IMR-90 (cell line): ENCODE measurements around the gene APOOL.

Source experiments
- BHLHE40 ChIP-seq: fragments of 150-350 bp; IDR thresholded peaks from 2 replicates; pipeline ENCODE4 v1.6.1; 2016; ENCODE audit warnings: mild to moderate bottlenecking, low read depth, low read length
- CEBPB ChIP-seq: IDR thresholded peaks from 2 replicates; pipeline ENCODE4 v1.6.1; 2012; ENCODE audit warnings: low read depth, low read length, improper control_type of control experiment
- CHD1 ChIP-seq: IDR thresholded peaks from 2 replicates; pipeline ENCODE4 v1.6.1; 2012; ENCODE audit warnings: low read depth, low read length, improper control_type of control experiment
- CTCF ChIP-seq: conservative IDR thresholded peaks from 2 replicates; pipeline ENCODE4 v1.5.1; 2012; ENCODE audit warnings: mild to moderate bottlenecking, low read depth, low read length, improper control_type of control experiment
- FOS ChIP-seq: fragments of 150-350 bp; IDR thresholded peaks from 2 replicates; pipeline ENCODE4 v1.6.1; 2016; ENCODE audit warnings: low read depth, low read length
- MAFK ChIP-seq: IDR thresholded peaks from 2 replicates; pipeline ENCODE4 v1.6.1; 2012; ENCODE audit warnings: low read depth, low read length, improper control_type of control experiment
- MXI1 ChIP-seq: IDR thresholded peaks from 2 replicates; pipeline ENCODE4 v1.6.1; 2012; ENCODE audit warnings: low read depth, mild to moderate bottlenecking, low read length, moderate library complexity, borderline replicate concordance
- NFE2L2 ChIP-seq: fragments of 150-350 bp; IDR thresholded peaks from 2 replicates; pipeline ENCODE4 v1.6.1; 2016; ENCODE audit warnings: low read depth, mild to moderate bottlenecking, low read length
- POLR2A ChIP-seq: IDR thresholded peaks from 2 replicates; pipeline ENCODE4 v1.6.1; 2012; ENCODE audit warnings: mild to moderate bottlenecking, low read depth, low read length
- RAD21 ChIP-seq: IDR thresholded peaks from 2 replicates; pipeline ENCODE4 v1.6.1; 2012; ENCODE audit warnings: low read length, improper control_type of control experiment
- SMC3 ChIP-seq: fragments of 150-350 bp; IDR thresholded peaks from 2 replicates; pipeline ENCODE4 v1.6.1; 2016; ENCODE audit warnings: low read depth, mild to moderate bottlenecking, antibody characterized with exemption, low read length, moderate library complexity
- USF2 ChIP-seq: fragments of 150-350 bp; IDR thresholded peaks from 2 replicates; pipeline ENCODE4 v1.6.1; 2017; ENCODE audit warnings: mild to moderate bottlenecking, antibody characterized with exemption, low read length, low read depth

- TF ChIP-seq CTCF: no peak
- TF ChIP-seq POLR2A: no peak
- no peak for TF ChIP-seq CHD1
- no peak for TF ChIP-seq SMC3
- TF ChIP-seq USF2: no peak
- TF ChIP-seq CEBPB: no peak
- TF ChIP-seq MAFK: no peak
- TF ChIP-seq BHLHE40: no peak
- no peak for TF ChIP-seq NFE2L2
- TF ChIP-seq FOS: no peak
- no peak for TF ChIP-seq MXI1
- no peak for TF ChIP-seq RAD21
Observed at GRCh38 chrX:85026170-85026569, 22.5 kb downstream of the APOOL start.
